Uterus (tissue), 2 donors: ENCODE data around the gene RNF141.

Source experiments
- POLR2A ChIP-seq, 2 donors: fragments of 450-650 bp; IDR thresholded peaks; one replicate each; pipeline ENCODE4 v1.6.1; 2016; ENCODE audit warnings: antibody characterized with exemption in 2 of 2, mild to moderate bottlenecking in 1 of 2, moderate library complexity in 1 of 2
- TF ChIP-seq, protein P1 (sequence below), 4 experiments: fragments of 200-600 bp in 2 of 4; fragments of 450-650 bp in 2 of 4; sonication (generic) in 2 of 4; IDR thresholded peaks; one replicate each; pipeline ENCODE4 v1.5.1; 2016 to 2019; ENCODE audit warnings: antibody characterized with exemption in 4 of 4, mild to moderate bottlenecking in 2 of 4, moderate library complexity in 1 of 4

DNA sequence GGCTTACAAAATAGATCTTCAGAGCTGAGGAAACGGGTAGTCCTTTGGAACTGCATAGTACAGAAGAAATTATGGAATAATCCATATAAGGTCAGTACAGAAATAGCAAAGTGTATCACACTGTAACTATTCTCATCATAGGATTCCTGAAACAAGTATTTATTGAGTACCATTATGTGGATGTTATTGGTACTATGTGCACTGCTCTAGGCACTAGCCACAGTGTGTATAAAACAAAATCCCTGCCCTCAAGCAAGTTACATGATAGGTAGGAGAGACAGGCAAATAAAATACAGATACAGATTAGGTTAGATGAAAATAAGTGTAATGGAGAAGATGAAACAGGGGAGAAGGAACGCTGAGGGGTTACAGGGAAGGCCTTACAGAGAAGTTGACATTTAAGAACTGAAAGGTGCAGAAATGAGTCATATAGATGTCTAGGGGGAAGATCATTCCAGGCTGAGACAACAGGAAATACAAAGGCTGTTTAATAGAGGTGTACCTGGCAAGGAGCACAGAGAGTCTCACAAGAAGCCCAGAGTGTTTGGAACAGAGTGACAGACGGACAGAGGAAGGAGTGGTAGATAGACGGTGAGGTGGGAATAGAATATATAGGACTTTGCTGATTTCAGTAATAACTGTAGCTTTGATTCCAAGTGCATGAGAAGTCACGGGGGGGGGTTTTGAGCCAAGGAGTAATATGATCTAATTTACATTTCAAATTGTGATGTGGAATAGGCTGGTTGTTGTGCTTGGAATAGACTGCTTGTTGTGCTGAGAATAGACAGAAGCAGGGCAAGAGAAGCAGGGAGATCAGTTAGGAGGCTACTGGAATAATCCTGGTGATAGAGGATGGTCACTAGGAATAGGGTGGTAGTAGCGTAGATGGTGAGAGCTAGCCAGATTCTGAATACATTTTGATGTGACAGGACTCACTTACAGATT, 13.7 kb downstream of the RNF141 start:
- TF ChIP-seq, protein P1, sequence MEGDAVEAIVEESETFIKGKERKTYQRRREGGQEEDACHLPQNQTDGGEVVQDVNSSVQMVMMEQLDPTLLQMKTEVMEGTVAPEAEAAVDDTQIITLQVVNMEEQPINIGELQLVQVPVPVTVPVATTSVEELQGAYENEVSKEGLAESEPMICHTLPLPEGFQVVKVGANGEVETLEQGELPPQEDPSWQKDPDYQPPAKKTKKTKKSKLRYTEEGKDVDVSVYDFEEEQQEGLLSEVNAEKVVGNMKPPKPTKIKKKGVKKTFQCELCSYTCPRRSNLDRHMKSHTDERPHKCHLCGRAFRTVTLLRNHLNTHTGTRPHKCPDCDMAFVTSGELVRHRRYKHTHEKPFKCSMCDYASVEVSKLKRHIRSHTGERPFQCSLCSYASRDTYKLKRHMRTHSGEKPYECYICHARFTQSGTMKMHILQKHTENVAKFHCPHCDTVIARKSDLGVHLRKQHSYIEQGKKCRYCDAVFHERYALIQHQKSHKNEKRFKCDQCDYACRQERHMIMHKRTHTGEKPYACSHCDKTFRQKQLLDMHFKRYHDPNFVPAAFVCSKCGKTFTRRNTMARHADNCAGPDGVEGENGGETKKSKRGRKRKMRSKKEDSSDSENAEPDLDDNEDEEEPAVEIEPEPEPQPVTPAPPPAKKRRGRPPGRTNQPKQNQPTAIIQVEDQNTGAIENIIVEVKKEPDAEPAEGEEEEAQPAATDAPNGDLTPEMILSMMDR (IDR thresholded peaks at IDR 0.05) = no peak
- TF ChIP-seq POLR2A (IDR thresholded peaks at IDR 0.05) = no peak
